Measurements from ENCODE around the gene TUBB3. TPM values are rescaled to one million over a fixed set of nuclear protein-coding genes. Genes with fewer than 3 reads are reported as not detected.

Gene TUBB3
- total RNA-seq, 1 experiment from 2014 or later: 209 TPM

DNA sequence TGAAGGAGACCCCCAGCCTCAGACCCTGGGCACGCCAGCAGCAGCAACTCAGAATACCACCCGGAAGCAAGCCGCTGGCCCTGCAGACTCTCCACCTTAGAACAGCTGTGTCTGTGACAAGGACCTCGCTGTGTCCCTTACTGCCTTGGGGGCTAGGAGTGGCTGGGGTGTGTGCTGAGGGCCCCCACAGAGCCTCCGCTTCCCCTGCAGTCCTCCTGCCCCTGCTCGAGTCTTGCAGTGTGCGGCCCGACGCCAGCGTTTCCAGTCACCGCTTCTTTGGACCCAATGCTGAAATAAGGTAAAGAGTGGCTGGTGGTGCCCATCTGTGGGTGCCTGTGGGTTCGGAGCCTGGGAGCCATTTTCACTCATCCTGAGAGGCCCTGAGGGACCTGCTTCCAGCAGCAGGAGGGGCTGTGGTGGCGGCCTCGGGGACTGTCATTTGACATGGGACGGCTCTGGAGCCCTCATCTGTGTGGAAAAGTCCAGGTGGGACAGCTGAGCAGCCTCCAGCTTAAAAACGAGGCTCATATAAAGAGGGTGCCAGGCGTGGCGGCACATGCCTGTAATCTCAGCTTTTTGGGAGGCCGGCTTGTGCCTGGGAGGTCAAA, 19.1 kb upstream of the TUBB3 start:
- DNase-seq (ENCODE audit: low spot score) (no peak), ATAC-seq (no peak)
- TF ChIP-seq ZNF317 (CRISPR knock-in tag; IDR thresholded peaks at IDR 0.05; ENCODE audit: borderline replicate concordance, low read depth): no peak
- TF ChIP-seq IRF2 (CRISPR knock-in tag; IDR thresholded peaks at IDR 0.05; ENCODE audit: borderline replicate concordance, low read depth): no peak
- TF ChIP-seq, protein P1, sequence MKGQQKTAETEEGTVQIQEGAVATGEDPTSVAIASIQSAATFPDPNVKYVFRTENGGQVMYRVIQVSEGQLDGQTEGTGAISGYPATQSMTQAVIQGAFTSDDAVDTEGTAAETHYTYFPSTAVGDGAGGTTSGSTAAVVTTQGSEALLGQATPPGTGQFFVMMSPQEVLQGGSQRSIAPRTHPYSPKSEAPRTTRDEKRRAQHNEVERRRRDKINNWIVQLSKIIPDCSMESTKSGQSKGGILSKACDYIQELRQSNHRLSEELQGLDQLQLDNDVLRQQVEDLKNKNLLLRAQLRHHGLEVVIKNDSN (CRISPR knock-in tag; IDR thresholded peaks at IDR 0.05): no peak
- TF ChIP-seq, protein P2, sequence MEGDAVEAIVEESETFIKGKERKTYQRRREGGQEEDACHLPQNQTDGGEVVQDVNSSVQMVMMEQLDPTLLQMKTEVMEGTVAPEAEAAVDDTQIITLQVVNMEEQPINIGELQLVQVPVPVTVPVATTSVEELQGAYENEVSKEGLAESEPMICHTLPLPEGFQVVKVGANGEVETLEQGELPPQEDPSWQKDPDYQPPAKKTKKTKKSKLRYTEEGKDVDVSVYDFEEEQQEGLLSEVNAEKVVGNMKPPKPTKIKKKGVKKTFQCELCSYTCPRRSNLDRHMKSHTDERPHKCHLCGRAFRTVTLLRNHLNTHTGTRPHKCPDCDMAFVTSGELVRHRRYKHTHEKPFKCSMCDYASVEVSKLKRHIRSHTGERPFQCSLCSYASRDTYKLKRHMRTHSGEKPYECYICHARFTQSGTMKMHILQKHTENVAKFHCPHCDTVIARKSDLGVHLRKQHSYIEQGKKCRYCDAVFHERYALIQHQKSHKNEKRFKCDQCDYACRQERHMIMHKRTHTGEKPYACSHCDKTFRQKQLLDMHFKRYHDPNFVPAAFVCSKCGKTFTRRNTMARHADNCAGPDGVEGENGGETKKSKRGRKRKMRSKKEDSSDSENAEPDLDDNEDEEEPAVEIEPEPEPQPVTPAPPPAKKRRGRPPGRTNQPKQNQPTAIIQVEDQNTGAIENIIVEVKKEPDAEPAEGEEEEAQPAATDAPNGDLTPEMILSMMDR (IDR thresholded peaks at IDR 0.05): no peak
- no peak for TF ChIP-seq FOXP1 (CRISPR knock-in tag; IDR thresholded peaks at IDR 0.05; ENCODE audit: borderline replicate concordance)
- no peak for TF ChIP-seq HMGA2 (CRISPR knock-in tag; IDR thresholded peaks at IDR 0.05)
- TF ChIP-seq HMGXB4 (CRISPR knock-in tag; IDR thresholded peaks at IDR 0.05): no peak
- no peak for TF ChIP-seq MXD4 (CRISPR knock-in tag; IDR thresholded peaks at IDR 0.05; ENCODE audit: borderline replicate concordance)
- TF ChIP-seq ZNF425 (CRISPR knock-in tag; conservative IDR thresholded peaks at IDR 0.05): no peak
- TF ChIP-seq, protein P3, sequence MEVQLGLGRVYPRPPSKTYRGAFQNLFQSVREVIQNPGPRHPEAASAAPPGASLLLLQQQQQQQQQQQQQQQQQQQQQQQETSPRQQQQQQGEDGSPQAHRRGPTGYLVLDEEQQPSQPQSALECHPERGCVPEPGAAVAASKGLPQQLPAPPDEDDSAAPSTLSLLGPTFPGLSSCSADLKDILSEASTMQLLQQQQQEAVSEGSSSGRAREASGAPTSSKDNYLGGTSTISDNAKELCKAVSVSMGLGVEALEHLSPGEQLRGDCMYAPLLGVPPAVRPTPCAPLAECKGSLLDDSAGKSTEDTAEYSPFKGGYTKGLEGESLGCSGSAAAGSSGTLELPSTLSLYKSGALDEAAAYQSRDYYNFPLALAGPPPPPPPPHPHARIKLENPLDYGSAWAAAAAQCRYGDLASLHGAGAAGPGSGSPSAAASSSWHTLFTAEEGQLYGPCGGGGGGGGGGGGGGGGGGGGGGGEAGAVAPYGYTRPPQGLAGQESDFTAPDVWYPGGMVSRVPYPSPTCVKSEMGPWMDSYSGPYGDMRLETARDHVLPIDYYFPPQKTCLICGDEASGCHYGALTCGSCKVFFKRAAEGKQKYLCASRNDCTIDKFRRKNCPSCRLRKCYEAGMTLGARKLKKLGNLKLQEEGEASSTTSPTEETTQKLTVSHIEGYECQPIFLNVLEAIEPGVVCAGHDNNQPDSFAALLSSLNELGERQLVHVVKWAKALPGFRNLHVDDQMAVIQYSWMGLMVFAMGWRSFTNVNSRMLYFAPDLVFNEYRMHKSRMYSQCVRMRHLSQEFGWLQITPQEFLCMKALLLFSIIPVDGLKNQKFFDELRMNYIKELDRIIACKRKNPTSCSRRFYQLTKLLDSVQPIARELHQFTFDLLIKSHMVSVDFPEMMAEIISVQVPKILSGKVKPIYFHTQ (CRISPR knock-in tag; IDR thresholded peaks at IDR 0.05): no peak
- TF ChIP-seq NR3C1 (CRISPR knock-in tag; conservative IDR thresholded peaks at IDR 0.05; ENCODE audit: low read depth): no peak
- no peak for TF ChIP-seq TEAD4 (CRISPR knock-in tag; IDR thresholded peaks at IDR 0.05)
- TF ChIP-seq FOXK1 (CRISPR knock-in tag; IDR thresholded peaks at IDR 0.05): no peak
- no peak overlapping the region for H3K27ac Mint-ChIP-seq
- POLR2A ChIA-PET: no interaction called here
- 0 out of 2 replicates have a peak, but pooled peaks cover 8% of the 10 kb centered on the region for H3K9me3 Mint-ChIP-seq
- no peaks in the 10 kb centered on the region for H3K27me3 Mint-ChIP-seq (ENCODE audit: low read depth)
- H3K4me3 Mint-ChIP-seq: no peak overlapping the region
- H3K4me1 Mint-ChIP-seq: no peaks in the 10 kb centered on the region
- peaks cover 38% of the 10 kb centered on the region for H3K36me3 Mint-ChIP-seq
- CTCF ChIA-PET: no interaction called here

- no peak overlapping the region for H3K27ac Mint-ChIP-seq
- no peak for TF ChIP-seq CREM (CRISPR knock-in tag; IDR thresholded peaks at IDR 0.05)
- no peak for TF ChIP-seq NR2C2 (CRISPR knock-in tag; IDR thresholded peaks at IDR 0.05)
- TF ChIP-seq, protein P4, sequence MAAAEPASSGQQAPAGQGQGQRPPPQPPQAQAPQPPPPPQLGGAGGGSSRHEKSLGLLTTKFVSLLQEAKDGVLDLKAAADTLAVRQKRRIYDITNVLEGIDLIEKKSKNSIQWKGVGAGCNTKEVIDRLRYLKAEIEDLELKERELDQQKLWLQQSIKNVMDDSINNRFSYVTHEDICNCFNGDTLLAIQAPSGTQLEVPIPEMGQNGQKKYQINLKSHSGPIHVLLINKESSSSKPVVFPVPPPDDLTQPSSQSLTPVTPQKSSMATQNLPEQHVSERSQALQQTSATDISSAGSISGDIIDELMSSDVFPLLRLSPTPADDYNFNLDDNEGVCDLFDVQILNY (CRISPR knock-in tag; IDR thresholded peaks at IDR 0.05): no peak
- TF ChIP-seq TP53 (CRISPR knock-in tag; IDR thresholded peaks at IDR 0.05): no peak
- no peak for TF ChIP-seq SOX15 (CRISPR knock-in tag; IDR thresholded peaks at IDR 0.05)
- TF ChIP-seq HMGXB4 (CRISPR knock-in tag; IDR thresholded peaks at IDR 0.05): no peak
Measured at GRCh38 chr16:89904606-89905510, 18.3 kb upstream of the TUBB3 start.

More at GRCh38 chr16:89904606-89905510, 18.3 kb upstream of the TUBB3 start:
- CTCF ChIA-PET: no interaction called here
- H3K4me1 Mint-ChIP-seq: no peaks in the 10 kb centered on the region
- POLR2A ChIA-PET: no interaction called here
- H3K27me3 Mint-ChIP-seq (ENCODE audit: low read depth): no peaks in the 10 kb centered on the region
- ATAC-seq: no peak
- H3K4me3 Mint-ChIP-seq: no peak overlapping the region
- 0 out of 2 replicates have a peak, but pooled peaks cover 8% of the 10 kb centered on the region for H3K9me3 Mint-ChIP-seq
- no peak for DNase-seq (ENCODE audit: low spot score)
- peaks cover 35% of the 10 kb centered on the region for H3K36me3 Mint-ChIP-seq

Data from WTC11 (cell line).